Body of pancreas (tissue), 4 donors: Measurements from ENCODE around the gene SHKBP1. TPM values are rescaled to one million over a fixed set of nuclear protein-coding genes. Genes with fewer than 3 reads are reported as not detected.

ENCODE experiments used
- ATAC-seq: fragments of 150-250 bp; one replicate; pipeline ENCODE4 v1.9.1; 2016
- DNase-seq, 4 donors: peaks; one replicate each; pipeline ENCODE4 v3.0.0-alpha.2; 2019
- H3K27ac ChIP-seq, 4 donors: fragments of 200-600 bp; sonication (generic); 1 replicate in 3 of 4; 2 replicates in 1 of 4; pipeline versions ENCODE4 v1.5.1 to v1.6.1; 2016 to 2019; ENCODE audit warnings: mild to moderate bottlenecking in 1 of 4, mixed read lengths in 1 of 4, moderate library complexity in 1 of 4
- H3K27me3 ChIP-seq, 2 donors: fragments of 200-600 bp; sonication (generic); one replicate each; pipeline ENCODE4 v1.6.0; 2016; ENCODE audit warnings: mild to moderate bottlenecking in 1 of 2
- H3K36me3 ChIP-seq, 2 donors: fragments of 200-600 bp; sonication (generic); replicated peaks in 1 of 2; 2 replicates each; pipeline ENCODE4 v1.5.1; 2016; ENCODE audit warnings: low read depth in 2 of 2; ENCODE audit not compliant: insufficient read depth in 1 of 2
- H3K4me1 ChIP-seq: fragments of 200-600 bp; sonication (generic); one replicate; pipeline ENCODE4 v1.6.0; 2016
- H3K4me3 ChIP-seq, 2 donors: fragments of 200-600 bp; sonication (generic); 1 replicate in 1 of 2; 2 replicates in 1 of 2; pipeline ENCODE4 v1.5.1; 2016 to 2019
- H3K9me3 ChIP-seq, 3 donors: fragments of 200-600 bp; sonication (generic); 1 replicate in 2 of 3; 2 replicates in 1 of 3; pipeline ENCODE4 v1.5.1; 2016
- CTCF ChIP-seq, 7 experiments: fragments of 450-650 bp in 4 of 7; fragments of 200-600 bp in 3 of 7; sonication (generic) in 3 of 7; IDR thresholded peaks; one replicate each; pipeline ENCODE4 v1.5.1; 2016 to 2019; ENCODE audit warnings: antibody characterized with exemption in 7 of 7
- POLR2A ChIP-seq, 3 donors: fragments of 450-650 bp; IDR thresholded peaks; one replicate each; pipeline ENCODE4 v1.6.1; 2016; ENCODE audit warnings: antibody characterized with exemption in 3 of 3, mild to moderate bottlenecking in 2 of 3
- WGBS, 2 donors: methylation state at CpG; one replicate each; pipeline ENCODE4 v1.1.5; 2017; 5-methylcytosine and 5-hydroxymethylcytosine counted together
- intact Hi-C: fragments of 100-400 bp; cut with DNase I; formaldehyde crosslinking; loops from one replicate; pipeline ENCODE4 v1.15.1; 2023
- total RNA-seq, 2 donors: library from RNA; depleted of rRNA; stranded (reverse); fragments of >200 nt; gene quantifications; one replicate each; pipeline ENCODE4 v1.1.0, GENCODE V29; 2016

SHKBP1 gene
- total RNA-seq, 2 donors from 2014 or later, result 43.3 to 63.6 TPM

DNA sequence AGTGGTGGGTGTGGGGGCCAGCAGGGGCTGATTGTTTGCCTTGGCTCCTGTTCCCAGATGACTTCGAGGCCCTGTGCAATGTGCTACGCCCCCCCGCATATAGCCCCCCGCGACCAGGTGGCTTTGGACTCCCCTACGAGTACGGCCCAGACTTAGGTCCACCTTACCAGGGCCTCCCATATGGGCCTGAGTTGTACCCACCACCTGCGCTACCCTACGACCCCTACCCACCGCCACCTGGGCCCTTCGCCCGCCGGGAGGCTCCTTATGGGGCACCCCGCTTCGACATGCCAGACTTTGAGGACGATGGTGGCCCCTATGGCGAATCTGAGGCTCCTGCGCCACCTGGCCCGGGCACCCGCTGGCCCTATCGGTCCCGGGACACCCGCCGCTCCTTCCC, 50.2 kb downstream of the SHKBP1 start:
- H3K4me3 ChIP-seq, result no peak overlapping the region
- no peaks in the 10 kb centered on the region for H3K36me3 ChIP-seq
- no peak overlapping the region for H3K27ac ChIP-seq
- H3K9me3 ChIP-seq, result no peaks in the 10 kb centered on the region
- H3K27me3 ChIP-seq, result no peaks in the 10 kb centered on the region
- intact Hi-C loops, result no loop called here
- TF ChIP-seq POLR2A (IDR thresholded peaks at IDR 0.05) (no peak), CTCF (IDR thresholded peaks at IDR 0.05) (no peak)
- ATAC-seq (no peak), DNase-seq (no peak)
- H3K4me1 ChIP-seq, result peaks cover 5% of the 10 kb centered on the region
- 92 to 100% methylated on average over 12 to 24 of the region's 24 CpGs for WGBS, 2 donors

DNA sequence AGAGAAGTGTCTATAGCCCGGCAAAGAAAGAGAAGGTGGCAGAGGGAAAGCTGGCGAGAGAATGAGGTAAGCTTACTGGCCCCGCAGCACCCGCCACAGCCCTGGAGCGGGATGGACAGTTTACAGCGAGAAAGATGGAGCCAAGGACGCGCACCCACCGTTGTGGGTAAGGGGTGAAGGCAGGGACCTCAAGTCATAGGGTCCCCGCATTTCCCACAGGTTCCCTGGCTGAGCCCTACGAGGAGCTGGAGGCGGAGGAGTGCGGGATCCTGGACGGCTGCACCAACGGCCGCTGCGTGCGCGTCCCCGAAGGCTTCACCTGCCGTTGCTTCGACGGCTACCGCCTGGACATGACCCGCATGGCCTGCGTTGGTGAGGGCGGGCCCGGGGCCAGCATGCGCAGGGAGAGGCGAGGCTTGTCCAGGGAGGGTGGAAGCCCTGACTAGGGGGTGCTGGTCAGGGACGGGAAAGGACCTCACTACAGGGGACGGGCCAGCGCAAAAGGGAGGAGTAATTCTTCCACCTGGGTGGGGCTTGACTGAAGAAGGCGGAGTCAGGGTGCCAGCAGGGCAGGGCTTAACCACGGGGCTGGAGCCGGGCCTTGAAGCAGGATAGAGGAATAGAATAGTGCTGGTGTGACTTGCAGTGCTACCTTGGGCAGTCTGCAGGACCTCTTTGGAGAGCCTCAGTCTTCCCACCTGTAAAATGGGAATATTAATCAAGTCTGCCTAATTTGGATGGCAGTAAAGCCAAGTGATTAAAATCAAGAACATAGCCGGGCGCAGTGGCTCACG, 51.0 kb downstream of the SHKBP1 start:
- DNase-seq, result no peak
- TF ChIP-seq POLR2A (IDR thresholded peaks at IDR 0.05) (no peak), CTCF (IDR thresholded peaks at IDR 0.05) (no peak)
- Histone ChIP-seq H3K27me3 (no peaks in the 10 kb centered on the region), H3K27ac (no peak overlapping the region), H3K4me3 (no peak overlapping the region), H3K4me1 (peaks cover 5% of the 10 kb centered on the region), H3K36me3 (no peaks in the 10 kb centered on the region), H3K9me3 (no peaks in the 10 kb centered on the region)
- WGBS, 2 donors, result 90 to 92% methylated on average over 31 to 39 of the region's 39 CpGs
- intact Hi-C loops, result no loop called here
- ATAC-seq, result no peak

GRCh38 chr19:40629346-40629745, 52.7 kb downstream of the SHKBP1 start:
- ATAC-seq (no peak), DNase-seq (no peak)
- H3K36me3 ChIP-seq, result no peaks in the 10 kb centered on the region
- no peaks in the 10 kb centered on the region for H3K27me3 ChIP-seq
- no peak overlapping the region for H3K27ac ChIP-seq
- peaks cover 2% of the 10 kb centered on the region for H3K4me1 ChIP-seq
- TF ChIP-seq POLR2A (IDR thresholded peaks at IDR 0.05) (no peak), CTCF (IDR thresholded peaks at IDR 0.05) (no peak)
- no peak overlapping the region for H3K4me3 ChIP-seq
- intact Hi-C loops, result no loop called here
- WGBS, 2 donors, result 93 to 96% methylated on average over 42 of the region's 42 CpGs
- H3K9me3 ChIP-seq, result no peaks in the 10 kb centered on the region

GRCh38 chr19:40630571-40631160, 54.0 kb downstream of the SHKBP1 start:
- Histone ChIP-seq H3K36me3 (no peaks in the 10 kb centered on the region), H3K9me3 (no peaks in the 10 kb centered on the region), H3K4me3 (no peak overlapping the region), H3K27me3 (no peaks in the 10 kb centered on the region), H3K27ac (no peak overlapping the region), H3K4me1 (peaks cover 3% of the 10 kb centered on the region)
- TF ChIP-seq POLR2A (IDR thresholded peaks at IDR 0.05) (no peak), CTCF (IDR thresholded peaks at IDR 0.05) (no peak)
- intact Hi-C loops, result loop anchor here (10.0 kb wide), 1 partner anchor 106 kb away; no protein-coding TSS in a partner anchor
- DNase-seq, result no peak
- ATAC-seq, result no peak
- WGBS, 2 donors, result 66 to 68% methylated on average over 14 to 16 of the region's 16 CpGs
